Endothelial cell of umbilical vein (primary cell): Measurements from ENCODE around the gene FRMPD1. TPM values are rescaled to one million over a fixed set of nuclear protein-coding genes. Genes with fewer than 3 reads are reported as not detected.

Experiments used
- BruUV-seq: library from RNA; stranded (reverse); fragments of 400-500 nt; replicated peaks from 2 replicates; lab custom pipeline; 2021; lab: Mats Ljungman, UMichigan
- CTCF ChIA-PET: fragments of 300-600, 350-600 bp; sonication (Branson Sonifier 250); formaldehyde crosslinking; loops from one replicate; lab custom pipeline; 2021; ENCODE audit warnings: antibody characterized with exemption, inconsistent platforms; lab: Charles Lee
- POLR2A ChIA-PET: fragments of 300-600, 350-600 bp; sonication (Branson Sonifier 250); formaldehyde crosslinking; loops from one replicate; lab custom pipeline; 2021; ENCODE audit warnings: antibody characterized with exemption, inconsistent platforms; lab: Charles Lee
- DNase-seq: peaks from one replicate; pipeline ENCODE4 v3.0.0-alpha.2; 2011; ENCODE audit warnings: low read depth, low spot score
- FAIRE-seq: peaks from 2 replicates; lab custom pipeline; 2011; peaks lifted over from hg19 to GRCh38; lab: Jason Lieb, UNC
- H2AFZ ChIP-seq: 2 replicates; pipeline ENCODE4 v1.6.0; 2012; ENCODE audit warnings: low read depth, low read length, control low read depth, inconsistent platforms
- H3K27ac ChIP-seq: 2 replicates; pipeline ENCODE4 v1.5.1; 2011; ENCODE audit warnings: low read depth, mild to moderate bottlenecking, control low read depth, low read length, moderate library complexity; ENCODE audit not compliant: insufficient read depth
- H3K27me3 ChIP-seq, 2 experiments: 2 replicates each; pipeline versions ENCODE4 v1.6.0 to v1.6.1; 2011; ENCODE audit warnings: low read length in 2 of 2, mixed read lengths in 1 of 2; ENCODE audit not compliant: control insufficient read depth in 2 of 2, insufficient read depth in 2 of 2
- H3K36me3 ChIP-seq, 2 experiments: 2 replicates in 1 of 2; 3 replicates in 1 of 2; pipeline ENCODE4 v1.5.1; 2011; ENCODE audit warnings: low read length in 2 of 2, mild to moderate bottlenecking in 1 of 2, moderate library complexity in 1 of 2; ENCODE audit not compliant: control insufficient read depth in 2 of 2, insufficient read depth in 2 of 2; ENCODE audit errors: extremely low read depth in 1 of 2
- H3K4me1 ChIP-seq: 3 replicates; pipeline ENCODE4 v1.5.1; 2011; ENCODE audit warnings: mild to moderate bottlenecking, low read length; ENCODE audit not compliant: control insufficient read depth, insufficient read depth; ENCODE audit errors: extremely low read depth
- H3K4me2 ChIP-seq: 2 replicates; pipeline ENCODE4 v1.6.1; 2011; ENCODE audit warnings: low read length, control low read depth, mixed read lengths; ENCODE audit not compliant: insufficient read depth
- H3K4me3 ChIP-seq, 3 experiments: fragments of 200-600 bp in 1 of 3; sonication (generic), shearing (Covaris generic) in 1 of 3; replicated peaks in 1 of 3; 2 replicates each; pipeline ENCODE4 v1.5.1; 2011 to 2016; ENCODE audit warnings: control low read depth in 3 of 3, low read length in 3 of 3, mild to moderate bottlenecking in 2 of 3, inconsistent platforms in 1 of 3, low read depth in 1 of 3, moderate library complexity in 1 of 3; ENCODE audit not compliant: insufficient read depth in 1 of 3
- H3K79me2 ChIP-seq: 2 replicates; pipeline ENCODE4 v1.6.0; 2012; ENCODE audit warnings: low read length, inconsistent platforms; ENCODE audit not compliant: control insufficient read depth, insufficient read depth
- H3K9ac ChIP-seq: replicated peaks from 2 replicates; pipeline ENCODE3; 2011; ENCODE audit warnings: low read length, control low read depth; ENCODE audit not compliant: insufficient read depth; ENCODE audit errors: extremely low read depth
- H3K9me1 ChIP-seq: replicated peaks from 3 replicates; pipeline ENCODE4 v1.6.0; 2011; ENCODE audit warnings: mild to moderate bottlenecking, low read length; ENCODE audit not compliant: control insufficient read depth, insufficient read depth; ENCODE audit errors: extremely low read depth
- H3K9me3 ChIP-seq: replicated peaks from 2 replicates; pipeline ENCODE4 v1.5.1; 2012; ENCODE audit warnings: low read length, inconsistent platforms; ENCODE audit not compliant: control insufficient read depth, insufficient read depth
- H4K20me1 ChIP-seq: replicated peaks from 2 replicates; pipeline ENCODE3; 2011; ENCODE audit warnings: mild to moderate bottlenecking, low read length; ENCODE audit not compliant: control insufficient read depth, insufficient read depth; ENCODE audit errors: extremely low read depth
- CTCF ChIP-seq, 2 donors: IDR thresholded peaks; 1 replicate in 1 of 2; 2 replicates in 1 of 2; pipeline ENCODE4 v1.5.1; 2011; ENCODE audit warnings: low read length in 2 of 2, mild to moderate bottlenecking in 2 of 2, moderate library complexity in 2 of 2, control low read depth in 1 of 2, inconsistent platforms in 1 of 2, low read depth in 1 of 2; ENCODE audit not compliant: insufficient read depth in 1 of 2; ENCODE audit errors: extremely low read depth in 1 of 2
- EZH2 ChIP-seq: IDR thresholded peaks from 2 replicates; pipeline ENCODE4 v1.6.1; 2012; ENCODE audit warnings: borderline replicate concordance, low read depth, mild to moderate bottlenecking, moderate library complexity, low read length, inconsistent platforms; ENCODE audit not compliant: severe bottlenecking
- FOS ChIP-seq: IDR thresholded peaks from 2 replicates; pipeline ENCODE4 v1.6.1; 2011; ENCODE audit warnings: mild to moderate bottlenecking, low read length, moderate library complexity, borderline replicate concordance; ENCODE audit not compliant: insufficient read depth
- GATA2 ChIP-seq: IDR thresholded peaks from 2 replicates; pipeline ENCODE4 v1.7.0; 2011; ENCODE audit warnings: low read depth, mild to moderate bottlenecking, moderate library complexity, mixed read lengths, low read length; ENCODE audit not compliant: insufficient read length, insufficient read depth
- JUN ChIP-seq: IDR thresholded peaks from 2 replicates; pipeline ENCODE4 v1.6.1; 2011; ENCODE audit warnings: borderline replicate concordance, low read depth; ENCODE audit not compliant: insufficient read length, insufficient read depth
- MAX ChIP-seq: IDR thresholded peaks from 2 replicates; pipeline ENCODE4 v1.6.1; 2011; ENCODE audit not compliant: insufficient read depth, insufficient read length
- MYC ChIP-seq: IDR thresholded peaks from one replicate; pipeline ENCODE4 v1.6.1; 2011; ENCODE audit warnings: mild to moderate bottlenecking, low read depth, low read length
- POLR2A ChIP-seq: IDR thresholded peaks from 2 replicates; pipeline ENCODE4 v1.6.1; 2012; ENCODE audit warnings: low read depth, mild to moderate bottlenecking, control low read depth, low read length
- POLR2AphosphoS5 ChIP-seq: IDR thresholded peaks from 2 replicates; pipeline ENCODE4 v1.6.1; 2012; ENCODE audit warnings: low read depth, mild to moderate bottlenecking, control low read depth, low read length, moderate library complexity; ENCODE audit not compliant: insufficient read depth
- dilution Hi-C: fragments of 300-500 bp; cut with MboI; formaldehyde crosslinking; loops from one replicate; pipeline ENCODE4 v1.15.0; 2019; ENCODE audit warnings: low sequenced_read_pairs; ENCODE audit not compliant: extremely low pct_ligation_motif_present
- intact Hi-C: fragments of 100-400 bp; cut with micrococcal nuclease; formaldehyde crosslinking; loops from one replicate; pipeline ENCODE4 v1.10.0; 2022
- polyA plus RNA-seq, 4 experiments: library from polyadenylated mRNA; depleted of rRNA in 3 of 4; stranded (reverse) in 3 of 4; unstranded in 1 of 4; fragments of >200 nt; gene quantifications; 2 replicates each; pipeline versions ENCODE4 v1.2.1 to v1.2.3, GENCODE V29; 2011 to 2012; ENCODE audit warnings: missing spikeins in 1 of 4
- total RNA-seq: library from RNA; stranded (reverse); gene quantifications from 2 replicates; pipeline ENCODE4 v1.2.3, GENCODE V29; 2021

The FRMPD1 gene
- total and polyA plus RNA-seq, 2 donors (not counting 3 experiments of a cell fraction or from before 2014, with no cell fraction given) = not detected

DNA sequence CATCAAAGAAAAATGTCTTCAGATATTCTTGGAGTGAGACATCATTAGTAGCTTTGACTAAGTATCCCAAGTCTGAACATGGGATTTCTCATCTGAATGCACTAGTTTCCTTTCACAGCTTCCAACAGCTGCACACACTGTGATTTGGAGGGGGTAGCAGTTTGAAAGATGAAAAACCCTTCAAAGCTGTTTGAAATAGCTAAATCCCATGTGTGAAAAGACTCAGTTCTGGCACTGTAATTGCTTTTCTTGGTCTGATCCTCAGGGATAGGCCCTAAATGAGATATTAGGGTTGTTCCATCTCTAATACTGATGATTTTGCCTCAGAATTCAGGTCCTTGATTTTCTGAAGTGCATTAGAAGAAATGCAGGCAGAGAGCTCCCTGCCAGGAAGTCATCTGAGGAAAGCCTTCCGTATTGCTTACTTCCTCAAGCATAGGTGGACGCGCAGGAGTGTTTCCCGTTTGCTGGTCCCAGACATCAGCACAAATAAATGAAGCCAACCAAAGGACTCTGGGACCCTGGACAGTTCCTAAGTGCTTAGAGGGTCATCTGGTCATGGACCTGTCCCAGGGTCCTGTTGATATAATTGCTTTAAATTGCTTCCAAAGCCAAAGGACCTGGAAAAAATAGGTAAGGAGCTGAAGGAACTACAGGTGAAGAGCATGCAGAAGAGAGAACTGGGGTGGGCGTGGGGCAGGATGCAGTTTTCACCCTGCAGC, 25.6 kb upstream of the FRMPD1 start:
- Histone ChIP-seq H3K79me2 (no peaks in the 10 kb centered on the region), H3K36me3 (no peaks in the 10 kb centered on the region), H3K9ac (no peak overlapping the region), H4K20me1 (no peaks in the 10 kb centered on the region), H3K4me2 (no peak overlapping the region), H3K9me3 (no peaks in the 10 kb centered on the region), H3K4me1 (no peaks in the 10 kb centered on the region), H3K4me3 (no peak overlapping the region), H3K27ac (no peak overlapping the region), H2AFZ (no peak overlapping the region), H3K9me1 (no peaks in the 10 kb centered on the region), H3K27me3 (peaks cover 7 to 8% of the 10 kb centered on the region in 2 experiments)
- DNase-seq (no peak), FAIRE-seq (no peak)
- dilution Hi-C loops = no loop called here
- BruUV-seq = no TSS peak
- ChIA-PET POLR2A (no interaction called here), CTCF (interaction anchor here (1.0 to 1.5 kb wide), 2 partner anchors 9 to 14 kb away, joined by 4 read pairs; no protein-coding TSS in a partner anchor)
- no peak for TF ChIP-seq CTCF (IDR thresholded peaks at IDR 0.05; ENCODE audit: extremely low read depth in 1 of 2, insufficient read depth in 1 of 2, low read depth in 1 of 2, low read length in 2 of 2)
- TF ChIP-seq JUN = no peak
- no peak for TF ChIP-seq GATA2
- TF ChIP-seq MYC = no peak
- no peak for TF ChIP-seq FOS
- no peak for TF ChIP-seq MAX
- TF ChIP-seq EZH2 = no peak
- TF ChIP-seq POLR2A = no peak
- no peak for TF ChIP-seq POLR2AphosphoS5
- intact Hi-C loops = no loop called here
